ENCODE results near the gene NUDT16L1. TPM values are rescaled to one million over a fixed set of nuclear protein-coding genes. Genes with fewer than 3 reads are reported as not detected.

NUDT16L1 gene
- total RNA-seq, 1 donor from 2014 or later = 61.9 TPM

DNA sequence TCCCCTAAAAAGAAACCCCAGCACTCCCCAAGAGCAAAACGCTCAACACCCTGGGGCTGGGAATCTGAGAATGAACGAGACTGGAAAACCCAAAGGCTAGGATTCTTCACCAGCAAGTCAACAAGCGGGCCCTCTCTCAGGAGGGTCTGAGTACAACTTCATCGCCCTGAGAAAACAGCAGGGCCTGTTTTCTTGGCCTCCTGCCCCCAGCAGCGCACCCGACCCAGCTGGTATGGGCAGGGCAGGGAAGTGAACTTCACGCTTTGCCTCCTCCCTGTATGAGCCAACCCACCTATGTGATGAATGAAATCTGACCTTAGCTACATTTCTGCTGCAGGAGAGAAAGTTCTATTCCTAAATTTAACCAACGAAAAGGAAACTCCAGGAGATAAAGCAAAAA is 11.1 kb downstream of the NUDT16L1 start:
- Histone ChIP-seq H3K36me3 (peaks cover 75% of the 10 kb centered on the region), H3K9me3 (replicated peaks) (no peaks in the 10 kb centered on the region), H3K27me3 (ENCODE audit: low read depth) (no peaks in the 10 kb centered on the region), H3K4me3 (no peak overlapping the region), H3K27ac (replicated peaks) (no peak overlapping the region), H3K4me1 (peaks cover 12% of the 10 kb centered on the region)
- intact Hi-C loops (cut with micrococcal nuclease) = no loop called here
- DNase-seq = no peak
- TF ChIP-seq, protein P1, sequence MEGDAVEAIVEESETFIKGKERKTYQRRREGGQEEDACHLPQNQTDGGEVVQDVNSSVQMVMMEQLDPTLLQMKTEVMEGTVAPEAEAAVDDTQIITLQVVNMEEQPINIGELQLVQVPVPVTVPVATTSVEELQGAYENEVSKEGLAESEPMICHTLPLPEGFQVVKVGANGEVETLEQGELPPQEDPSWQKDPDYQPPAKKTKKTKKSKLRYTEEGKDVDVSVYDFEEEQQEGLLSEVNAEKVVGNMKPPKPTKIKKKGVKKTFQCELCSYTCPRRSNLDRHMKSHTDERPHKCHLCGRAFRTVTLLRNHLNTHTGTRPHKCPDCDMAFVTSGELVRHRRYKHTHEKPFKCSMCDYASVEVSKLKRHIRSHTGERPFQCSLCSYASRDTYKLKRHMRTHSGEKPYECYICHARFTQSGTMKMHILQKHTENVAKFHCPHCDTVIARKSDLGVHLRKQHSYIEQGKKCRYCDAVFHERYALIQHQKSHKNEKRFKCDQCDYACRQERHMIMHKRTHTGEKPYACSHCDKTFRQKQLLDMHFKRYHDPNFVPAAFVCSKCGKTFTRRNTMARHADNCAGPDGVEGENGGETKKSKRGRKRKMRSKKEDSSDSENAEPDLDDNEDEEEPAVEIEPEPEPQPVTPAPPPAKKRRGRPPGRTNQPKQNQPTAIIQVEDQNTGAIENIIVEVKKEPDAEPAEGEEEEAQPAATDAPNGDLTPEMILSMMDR (IDR thresholded peaks at IDR 0.05; ENCODE audit: borderline replicate concordance) = no peak

DNA sequence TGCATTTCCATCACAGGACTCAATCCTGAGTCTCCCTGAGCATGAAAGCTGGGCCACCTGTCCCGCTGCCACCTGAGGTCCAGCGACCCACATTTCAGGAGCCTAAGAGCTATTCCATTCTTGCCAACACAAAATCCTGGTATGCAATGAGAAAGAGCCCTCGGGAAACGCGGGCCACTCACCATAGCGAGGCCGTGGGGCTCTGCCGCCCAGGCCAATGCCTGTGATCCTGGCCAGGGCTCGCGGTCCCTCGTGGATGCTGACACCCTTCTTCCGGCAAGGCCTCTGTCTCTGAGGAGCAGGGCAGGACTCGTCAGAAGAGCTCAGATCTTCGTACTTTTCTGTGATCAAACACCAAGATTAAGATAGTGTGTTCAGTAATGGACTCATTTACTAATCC is 11.6 kb downstream of the NUDT16L1 start:
- DNase-seq = no peak
- Histone ChIP-seq H3K27ac (replicated peaks) (no peak overlapping the region), H3K4me3 (no peak overlapping the region), H3K27me3 (ENCODE audit: low read depth) (no peaks in the 10 kb centered on the region), H3K9me3 (replicated peaks) (no peaks in the 10 kb centered on the region), H3K36me3 (peaks cover 75% of the 10 kb centered on the region), H3K4me1 (peaks cover 12% of the 10 kb centered on the region)
- intact Hi-C loops (cut with micrococcal nuclease) = no loop called here
- TF ChIP-seq, protein P1 (IDR thresholded peaks at IDR 0.05; ENCODE audit: borderline replicate concordance) = no peak

DNA sequence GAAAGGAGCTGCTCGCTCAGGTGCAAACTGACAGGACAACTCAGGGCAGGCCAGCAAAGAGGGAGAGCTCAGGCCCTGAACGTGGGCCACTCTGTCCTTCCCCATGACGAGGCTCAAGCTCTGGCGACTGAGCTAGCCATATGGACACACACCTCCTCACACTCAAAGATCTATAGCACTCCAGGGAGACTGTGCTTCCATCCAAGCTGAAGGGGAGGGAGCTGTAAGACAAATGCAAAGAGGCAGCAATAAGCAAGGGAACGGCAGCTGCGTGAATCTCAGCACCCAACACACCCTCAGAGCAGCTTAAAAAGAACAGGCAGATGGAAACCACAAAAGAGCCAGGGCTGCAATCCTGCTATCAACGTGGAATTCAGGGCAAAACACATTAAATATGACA is 13.5 kb downstream of the NUDT16L1 start:
- H3K27me3 ChIP-seq (ENCODE audit: low read depth) = no peaks in the 10 kb centered on the region
- intact Hi-C loops (cut with micrococcal nuclease) = no loop called here
- no peak overlapping the region for H3K27ac ChIP-seq (replicated peaks)
- peaks cover 71% of the 10 kb centered on the region for H3K36me3 ChIP-seq
- H3K9me3 ChIP-seq (replicated peaks) = no peaks in the 10 kb centered on the region
- no peak for DNase-seq
- H3K4me1 ChIP-seq = no peaks in the 10 kb centered on the region
- no peak overlapping the region for H3K4me3 ChIP-seq
- TF ChIP-seq, protein P1 (IDR thresholded peaks at IDR 0.05; ENCODE audit: borderline replicate concordance) = no peak

DNA sequence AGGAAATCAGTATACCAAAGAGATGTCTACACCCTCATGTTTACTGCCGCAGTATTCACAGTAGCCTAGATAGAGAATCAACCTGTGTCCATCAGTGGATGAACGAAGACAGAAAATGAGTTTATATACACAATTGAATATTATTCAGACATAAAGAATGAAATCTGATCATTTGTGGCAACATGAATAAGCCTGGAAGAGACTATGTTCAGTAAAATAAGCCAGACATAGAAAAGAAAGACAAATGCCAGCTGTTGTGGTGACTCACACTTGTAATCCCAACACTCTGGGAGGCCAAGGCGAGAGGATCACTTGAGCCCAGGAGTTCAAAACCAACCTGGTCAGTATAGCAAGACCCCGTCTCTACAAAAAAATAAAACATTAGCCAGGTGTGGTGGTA is 16.1 kb downstream of the NUDT16L1 start:
- DNase-seq = no peak
- Histone ChIP-seq H3K36me3 (peaks cover 83% of the 10 kb centered on the region), H3K4me3 (no peak overlapping the region)

DNA sequence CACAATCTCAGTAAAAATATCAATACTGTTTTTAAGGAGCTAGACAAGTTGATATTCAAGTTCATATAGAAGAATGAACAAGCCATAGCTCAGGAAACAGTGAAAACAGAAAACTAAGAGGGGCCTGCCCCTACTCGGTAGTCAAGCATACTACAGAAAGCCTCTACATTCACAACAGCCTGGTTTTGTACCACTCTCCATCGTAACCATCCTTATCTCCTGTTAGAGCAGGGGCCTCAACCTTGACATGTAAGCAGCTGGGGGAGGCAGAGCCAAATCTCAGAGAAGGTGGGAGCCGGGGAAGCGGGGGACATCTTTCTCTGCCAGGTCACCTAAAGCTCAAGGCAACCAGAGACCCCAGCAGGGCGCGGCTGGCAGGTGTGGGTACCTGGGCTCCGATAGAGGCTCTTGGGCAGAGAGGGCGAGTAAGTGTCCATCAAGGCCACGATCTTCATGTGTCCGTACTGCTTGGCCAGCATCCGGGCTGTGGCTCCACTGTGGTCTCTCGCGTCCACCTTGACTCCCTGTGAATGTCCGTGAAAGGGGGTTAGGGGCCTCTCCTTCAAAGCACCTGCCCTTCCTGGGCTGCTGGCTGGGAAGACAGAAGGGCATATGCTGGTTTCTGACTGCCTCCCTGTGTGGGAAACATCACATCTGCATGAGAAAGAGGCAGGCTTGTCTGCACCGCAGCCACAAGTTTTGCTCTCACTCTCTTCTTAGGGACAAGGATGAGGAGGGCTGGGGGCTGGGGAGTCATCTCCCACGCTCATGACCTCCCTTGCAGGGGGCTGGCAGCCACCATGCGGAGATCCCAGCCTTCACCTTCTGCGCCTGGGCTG is 20.5 kb downstream of the NUDT16L1 start:
- Histone ChIP-seq H3K36me3 (peaks cover 78% of the 10 kb centered on the region), H3K27me3 (ENCODE audit: low read depth) (no peaks in the 10 kb centered on the region), H3K4me3 (no peak overlapping the region), H3K9me3 (replicated peaks) (no peaks in the 10 kb centered on the region), H3K4me1 (no peaks in the 10 kb centered on the region), H3K27ac (replicated peaks) (no peak overlapping the region)
- no peak for DNase-seq
- intact Hi-C loops (cut with micrococcal nuclease) = no loop called here
- TF ChIP-seq, protein P1 (IDR thresholded peaks at IDR 0.05; ENCODE audit: borderline replicate concordance) = no peak

More for the DNA sequence above, 16.1 kb downstream of the NUDT16L1 start:
- Histone ChIP-seq H3K4me1 (no peaks in the 10 kb centered on the region), H3K27me3 (ENCODE audit: low read depth) (no peaks in the 10 kb centered on the region), H3K27ac (replicated peaks) (no peak overlapping the region), H3K9me3 (replicated peaks) (no peaks in the 10 kb centered on the region)
- TF ChIP-seq, protein P1 (IDR thresholded peaks at IDR 0.05; ENCODE audit: borderline replicate concordance) = no peak
- intact Hi-C loops (cut with micrococcal nuclease) = no loop called here

Measured in left ventricle myocardium inferior (tissue), 1 donor.